ENCODE measurements around the gene FAM219B.
A peak's percentile ranks its signal among the peaks of the same experiment; 100 is the strongest.

The FAM219B gene

GRCh38 chr15:74865316-74865715, 41.3 kb downstream of the FAM219B start:
- Histone ChIP-seq H3K9me3 (no peaks in the 10 kb centered on the region), H3K27ac (no peak overlapping the region), H3K4me1 (ENCODE audit: control insufficient read depth in 1 of 2, insufficient read depth in 1 of 2, low read depth in 1 of 2, low read length in 1 of 2) (peaks cover 41 to 44% of the 10 kb centered on the region in 2 experiments), H3K36me3 (peaks cover 12% of the 10 kb centered on the region), H3K4me3 (ENCODE audit: low read depth in 1 of 2, low read length in 1 of 2) (no peak overlapping the region), H3K27me3 (no peaks in the 10 kb centered on the region)
- TF ChIP-seq CTCF (IDR thresholded peaks at IDR 0.05): no peak

- peaks cover 12% of the 10 kb centered on the region for H3K36me3 ChIP-seq
- H3K27me3 ChIP-seq: no peaks in the 10 kb centered on the region
- no peak for TF ChIP-seq CTCF (IDR thresholded peaks at IDR 0.05)
- H3K27ac ChIP-seq: no peak overlapping the region
- no peaks in the 10 kb centered on the region for H3K9me3 ChIP-seq
- H3K4me1 ChIP-seq (ENCODE audit: control insufficient read depth in 1 of 2, insufficient read depth in 1 of 2, low read depth in 1 of 2, low read length in 1 of 2): peaks cover 31 to 33% of the 10 kb centered on the region in 2 experiments
- no peak overlapping the region for H3K4me3 ChIP-seq (ENCODE audit: low read depth in 1 of 2, low read length in 1 of 2)
Measured at GRCh38 chr15:74864296-74864695, 42.4 kb downstream of the FAM219B start.

- TF ChIP-seq CTCF (IDR thresholded peaks at IDR 0.05): no peak
- Histone ChIP-seq H3K4me3 (ENCODE audit: low read depth in 1 of 2, low read length in 1 of 2) (no peak overlapping the region), H3K27me3 (no peaks in the 10 kb centered on the region), H3K36me3 (peaks cover 12% of the 10 kb centered on the region), H3K4me1 (ENCODE audit: control insufficient read depth in 1 of 2, insufficient read depth in 1 of 2, low read depth in 1 of 2, low read length in 1 of 2) (peaks cover 22 to 25% of the 10 kb centered on the region in 2 experiments), H3K27ac (peak overlapping the region; percentile 52), H3K9me3 (no peaks in the 10 kb centered on the region)
Measured at GRCh38 chr15:74863239-74864056, 43.2 kb downstream of the FAM219B start.

- H3K27me3 ChIP-seq: no peaks in the 10 kb centered on the region
- H3K27ac ChIP-seq: peak overlapping the region; percentile 52
- H3K4me1 ChIP-seq (ENCODE audit: control insufficient read depth in 1 of 2, insufficient read depth in 1 of 2, low read depth in 1 of 2, low read length in 1 of 2): no peaks in the 10 kb centered on the region
- H3K9me3 ChIP-seq: no peaks in the 10 kb centered on the region
- no peak overlapping the region for H3K4me3 ChIP-seq (ENCODE audit: low read depth in 1 of 2, low read length in 1 of 2)
- no peak for TF ChIP-seq CTCF (IDR thresholded peaks at IDR 0.05)
- H3K36me3 ChIP-seq: peaks cover 32% of the 10 kb centered on the region
Measured at GRCh38 chr15:74858369-74858740, 48.3 kb downstream of the FAM219B start.

GRCh38 chr15:74857671-74858368, 48.8 kb downstream of the FAM219B start:
- no peaks in the 10 kb centered on the region for H3K4me1 ChIP-seq (ENCODE audit: control insufficient read depth in 1 of 2, insufficient read depth in 1 of 2, low read depth in 1 of 2, low read length in 1 of 2)
- H3K4me3 ChIP-seq (ENCODE audit: low read depth in 1 of 2, low read length in 1 of 2): no peak overlapping the region
- H3K9me3 ChIP-seq: no peaks in the 10 kb centered on the region
- H3K36me3 ChIP-seq: peaks cover 37% of the 10 kb centered on the region
- no peak for TF ChIP-seq CTCF (IDR thresholded peaks at IDR 0.05)
- peak overlapping the region; percentile 52 for H3K27ac ChIP-seq
- no peaks in the 10 kb centered on the region for H3K27me3 ChIP-seq

Measured in neutrophil (primary cell).